ENCODE results near the gene DCAF11.

Gene DCAF11

DNA sequence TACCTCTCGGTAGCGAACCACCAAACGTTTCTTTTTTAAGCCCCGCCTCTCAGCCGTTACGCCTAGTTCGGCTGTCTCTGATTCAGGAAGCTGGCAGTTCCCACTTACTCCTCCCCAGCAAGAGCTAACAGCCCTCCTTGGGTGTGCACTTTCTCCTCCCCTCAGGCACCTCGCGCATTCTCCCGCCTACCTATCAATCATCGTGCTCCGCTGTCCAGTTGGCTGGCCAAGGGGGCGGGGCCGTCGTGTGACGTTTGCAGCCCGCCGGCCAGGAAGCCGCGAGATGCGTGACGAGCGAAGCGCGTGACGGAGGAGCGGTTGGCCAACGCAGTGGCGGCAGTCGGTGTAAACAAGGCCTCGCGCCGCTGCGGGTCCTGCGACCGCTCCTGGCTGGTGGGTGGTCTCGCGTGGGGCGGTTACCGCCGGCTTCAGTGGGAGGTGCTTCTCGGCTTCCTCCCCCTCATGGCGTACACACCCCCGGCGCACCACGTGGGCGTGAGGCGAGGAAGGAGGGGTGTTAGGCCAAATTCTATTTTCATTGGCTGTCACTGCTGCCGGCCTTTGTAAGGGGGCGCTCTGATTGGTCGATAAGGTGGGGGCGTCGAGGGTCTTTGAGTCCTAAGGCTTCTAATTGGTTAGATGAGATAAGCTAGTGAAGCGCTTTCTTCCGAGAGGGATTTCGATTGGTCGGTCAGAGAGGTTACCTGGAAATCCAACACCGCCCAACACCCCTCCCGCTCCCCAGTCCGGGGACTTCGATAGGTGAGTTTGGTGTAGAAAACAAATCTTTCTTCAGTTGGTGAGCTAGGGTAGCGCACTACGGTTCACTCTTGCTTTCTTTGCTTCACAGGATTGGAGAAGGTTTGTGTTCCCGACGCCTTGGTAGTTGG, at the start of gene DCAF11, which contains the start of gene NRL:
DCAF11 (plus strand) TSS at position 246 of the 890 bp plus-strand sequence. CDS start 818 bp downstream, outside the sequence.
NRL (minus strand) TSS at position 418 of the 890 bp plus-strand sequence. CDS start 32,101 bp downstream, outside the sequence.
- DNase-seq, result peak; percentile 98

- DNase-seq, result no peak
Observed at GRCh38 chr14:24064856-24065255, 49.7 kb upstream of the DCAF11 start.

- no peak for DNase-seq
Observed at GRCh38 chr14:24065408-24065807, 49.2 kb upstream of the DCAF11 start.

GRCh38 chr14:24066496-24067132, 48.0 kb upstream of the DCAF11 start:
- no peak for DNase-seq

- no peak for DNase-seq
Observed at GRCh38 chr14:24067133-24068082, 47.2 kb upstream of the DCAF11 start.

DNA sequence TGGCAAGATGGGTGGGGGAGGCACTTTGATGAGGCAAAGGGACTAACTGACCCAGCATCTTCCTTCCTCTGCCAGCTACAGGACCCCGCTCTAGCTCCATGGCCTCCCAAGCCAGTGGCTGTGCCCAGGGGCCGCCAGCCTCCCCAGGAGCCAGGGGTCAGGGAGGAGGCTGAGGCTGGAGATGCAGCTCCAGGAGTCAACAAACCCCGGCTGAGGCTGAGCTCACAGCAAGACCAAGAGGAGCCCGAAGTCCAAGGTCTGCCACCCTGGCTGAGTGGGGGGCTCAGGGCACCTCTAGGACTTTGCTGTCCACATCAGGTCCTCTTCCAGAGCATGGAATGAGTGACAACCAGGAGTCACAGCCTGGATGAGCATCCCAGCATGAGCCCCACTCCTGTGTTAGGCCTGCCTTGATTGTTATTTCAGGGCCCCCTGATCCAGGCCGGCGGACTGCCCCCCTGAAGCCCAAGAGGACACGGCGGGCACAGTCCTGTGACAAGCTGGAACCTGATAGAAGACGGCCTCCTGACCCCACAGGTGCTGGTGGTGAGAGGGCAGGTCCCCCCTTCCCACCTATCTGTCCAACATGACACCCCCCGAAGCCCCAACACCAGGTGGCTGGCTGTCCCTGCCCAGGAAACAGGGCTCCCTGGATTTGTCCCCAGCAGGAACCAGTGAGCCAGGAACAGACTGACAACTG, 45.7 kb upstream of the DCAF11 start:
- no peak for DNase-seq

DNA sequence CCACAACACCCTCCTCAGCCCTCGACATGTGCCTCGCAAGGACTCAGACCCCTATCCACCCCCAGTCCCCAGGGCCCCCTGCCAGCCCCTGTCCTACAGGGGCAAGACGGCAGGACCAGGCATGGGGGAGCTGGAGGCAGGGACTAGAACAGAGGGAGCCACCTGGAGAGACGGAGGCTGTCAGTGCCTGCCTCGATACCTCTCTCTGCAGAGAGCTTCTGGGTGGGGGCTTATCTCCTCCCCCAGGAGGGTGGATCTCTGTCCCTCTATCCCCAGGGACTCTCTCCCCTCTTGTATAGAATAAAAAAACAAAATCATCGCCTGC, 45.2 kb upstream of the DCAF11 start:
- no peak for DNase-seq

- DNase-seq, result no peak
Observed at GRCh38 chr14:24070285-24071143, 44.1 kb upstream of the DCAF11 start.

DNA sequence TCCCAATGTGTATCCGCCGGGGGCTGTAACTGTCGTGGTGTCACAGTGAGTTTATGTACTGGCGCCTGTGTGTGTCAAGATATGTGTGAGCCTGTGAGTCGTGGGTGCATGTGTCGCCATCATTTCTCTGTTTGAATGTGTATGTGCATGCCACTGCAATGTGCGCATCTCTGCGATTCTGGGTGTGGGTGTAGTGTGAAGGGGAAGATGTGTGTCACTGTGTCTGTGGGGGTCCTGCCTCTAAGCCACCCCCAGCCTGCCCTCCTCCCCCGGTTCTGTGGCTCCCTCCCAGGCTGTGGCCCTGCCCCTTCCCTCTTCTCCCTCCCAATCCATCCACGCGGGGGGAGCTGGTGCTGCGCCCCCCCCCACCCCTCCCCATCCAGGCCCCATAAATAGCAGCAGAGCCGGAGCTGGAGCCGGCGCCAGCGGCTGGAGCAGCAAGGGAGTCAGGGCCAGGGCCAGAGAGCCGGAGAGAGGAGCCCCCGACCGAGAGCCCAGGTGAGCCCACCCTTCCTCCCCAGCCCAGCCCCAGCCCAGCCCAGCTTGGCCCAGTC, 43.4 kb upstream of the DCAF11 start, which contains the start of gene CPNE6:
CPNE6 (plus strand) TSS at position 419 of the 554 bp plus-strand sequence. CDS start 1,375 bp downstream, outside the sequence.
- no peak for DNase-seq

DNA sequence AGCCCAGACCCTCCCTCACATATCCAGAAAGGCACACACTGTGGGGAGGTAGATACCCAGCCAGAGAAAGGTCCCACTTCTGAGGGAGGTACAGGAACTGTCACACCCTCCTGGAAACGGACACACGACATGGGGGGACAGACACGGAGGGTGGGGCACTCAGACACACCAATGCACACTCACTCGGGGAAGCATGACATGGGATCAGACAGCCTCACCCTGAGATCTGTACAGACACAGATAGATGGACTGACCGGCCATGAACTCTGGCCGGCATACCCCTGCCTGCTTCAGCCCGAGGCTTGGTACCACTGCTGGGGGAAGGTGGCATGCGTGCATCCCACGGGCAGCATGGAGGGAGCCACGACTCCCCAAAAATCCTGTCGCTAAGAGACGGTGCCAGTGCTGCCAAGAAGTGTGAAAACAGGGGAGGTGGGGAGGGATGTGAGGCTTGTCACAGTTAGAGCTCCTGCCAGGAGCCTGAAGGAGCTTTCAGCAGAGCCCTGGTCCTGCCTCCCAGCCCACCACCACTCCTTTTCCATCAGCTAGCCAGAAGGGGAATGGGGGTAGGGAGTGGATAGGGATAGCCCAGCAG, 42.6 kb upstream of the DCAF11 start:
- no peak for DNase-seq

DNA sequence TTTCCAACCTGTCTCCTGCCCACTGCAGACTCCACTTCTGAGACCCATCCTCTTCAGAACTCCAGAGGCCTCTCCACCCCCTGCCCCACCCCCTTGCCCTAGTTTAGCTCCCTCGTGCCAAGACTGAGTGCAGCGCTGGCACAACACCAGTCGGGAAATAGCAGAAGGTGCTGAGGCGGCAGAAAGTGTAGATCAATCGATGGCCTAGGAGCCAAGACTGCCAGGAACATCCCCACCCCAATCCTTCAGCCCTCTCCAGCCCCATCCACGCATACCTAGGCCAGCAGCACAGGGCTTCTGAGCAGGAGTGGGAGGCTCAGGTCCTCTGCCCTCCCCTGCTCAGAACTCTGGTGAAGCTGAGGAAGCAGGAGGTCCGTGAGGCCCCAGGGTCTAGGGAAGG, 42.1 kb upstream of the DCAF11 start:
- no peak for DNase-seq

- DNase-seq, result no peak
Observed at GRCh38 chr14:24072881-24073877, 41.4 kb upstream of the DCAF11 start.

- DNase-seq, result no peak
Observed at GRCh38 chr14:24074625-24075484, 39.7 kb upstream of the DCAF11 start.

DNA sequence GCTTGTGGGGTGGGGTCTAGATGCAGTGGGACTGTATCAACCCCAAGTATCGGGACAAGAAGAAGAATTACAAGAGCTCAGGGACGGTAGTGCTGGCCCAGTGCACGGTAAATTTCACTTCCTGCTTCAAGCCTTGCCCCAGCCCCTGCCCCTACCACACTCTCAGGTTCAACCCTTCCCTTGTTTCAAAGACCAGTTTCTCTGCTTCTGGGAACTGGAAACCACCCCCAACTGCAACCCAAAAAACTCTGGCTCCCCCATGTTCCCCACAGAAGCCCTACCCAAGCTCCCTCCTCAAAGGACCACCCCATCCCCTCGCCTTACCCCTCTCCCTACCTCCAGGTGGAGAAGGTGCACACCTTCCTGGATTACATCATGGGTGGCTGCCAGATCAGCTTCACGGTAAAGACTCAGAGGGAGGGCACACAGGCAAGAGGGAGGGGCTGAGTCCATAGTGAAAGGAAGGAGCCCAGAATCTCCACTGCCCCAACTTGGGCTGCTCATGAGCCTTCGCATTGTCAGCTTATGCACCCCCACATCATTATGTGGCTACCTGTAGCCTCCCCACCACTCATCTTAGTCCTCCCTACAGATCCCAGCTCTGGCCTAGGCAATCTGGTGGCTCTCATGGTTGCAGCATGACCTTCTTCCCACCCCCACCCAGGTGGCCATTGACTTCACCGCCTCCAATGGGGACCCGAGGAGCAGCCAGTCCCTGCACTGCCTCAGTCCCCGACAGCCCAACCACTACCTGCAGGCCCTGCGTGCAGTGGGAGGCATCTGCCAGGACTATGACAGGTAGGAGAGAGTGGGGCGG, 38.9 kb upstream of the DCAF11 start:
- no peak for DNase-seq

GRCh38 chr14:24076302-24076601, 38.3 kb upstream of the DCAF11 start:
- DNase-seq, result no peak

DNA sequence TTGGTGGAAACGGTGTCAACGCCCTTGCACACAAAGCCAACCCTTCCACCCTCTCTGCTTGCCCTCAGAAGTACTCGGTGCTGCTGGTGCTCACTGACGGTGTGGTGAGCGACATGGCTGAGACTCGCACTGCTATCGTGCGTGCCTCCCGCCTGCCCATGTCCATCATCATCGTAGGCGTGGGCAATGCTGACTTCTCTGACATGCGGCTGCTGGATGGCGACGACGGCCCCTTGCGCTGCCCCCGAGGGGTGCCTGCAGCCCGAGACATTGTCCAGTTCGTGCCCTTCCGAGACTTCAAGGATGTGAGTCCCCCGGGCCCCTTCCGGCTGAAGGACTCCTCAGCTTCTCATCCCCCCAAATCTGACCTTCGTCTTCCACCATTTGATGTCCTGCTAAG, 37.5 kb upstream of the DCAF11 start:
- no peak for DNase-seq

DNA sequence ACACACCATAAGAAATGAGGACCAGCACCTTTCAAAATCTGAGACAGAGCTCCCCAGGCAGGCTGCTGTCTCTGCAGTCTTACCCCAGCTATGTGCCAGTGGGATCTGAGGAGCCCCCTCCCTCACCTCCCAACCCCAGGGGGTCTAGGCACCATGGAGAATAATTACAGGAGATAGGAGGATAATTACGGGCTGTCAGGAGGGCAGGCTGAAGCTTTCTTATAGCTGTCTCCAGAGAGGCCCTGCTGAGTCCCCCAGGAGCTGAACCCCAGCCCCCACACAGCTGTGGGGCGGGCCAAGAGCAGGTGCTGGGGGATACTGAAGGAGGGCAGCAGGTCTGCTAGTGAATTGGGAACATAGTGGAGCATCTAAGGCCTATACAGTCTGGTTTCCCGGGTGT, 36.4 kb upstream of the DCAF11 start:
- DNase-seq, result no peak
